K562 treated with DMSO at 1 percent for 4 hours (cell line): ENCODE data around the gene SRSF8. TPM values are rescaled to one million over a fixed set of nuclear protein-coding genes. Genes with fewer than 3 reads are reported as not detected.

Source experiments
- total RNA-seq: library from RNA; unstranded; fragments of 300-600 nt; gene quantifications from 2 replicates; pipeline ENCODE4 v1.2.3, GENCODE V29; 2022; ENCODE audit not compliant: insufficient read depth

Gene SRSF8, protein sequence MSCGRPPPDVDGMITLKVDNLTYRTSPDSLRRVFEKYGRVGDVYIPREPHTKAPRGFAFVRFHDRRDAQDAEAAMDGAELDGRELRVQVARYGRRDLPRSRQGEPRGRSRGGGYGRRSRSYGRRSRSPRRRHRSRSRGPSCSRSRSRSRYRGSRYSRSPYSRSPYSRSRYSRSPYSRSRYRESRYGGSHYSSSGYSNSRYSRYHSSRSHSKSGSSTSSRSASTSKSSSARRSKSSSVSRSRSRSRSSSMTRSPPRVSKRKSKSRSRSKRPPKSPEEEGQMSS
- 22.8 and 31.3 TPM in 2 replicates for total RNA-seq

DNA sequence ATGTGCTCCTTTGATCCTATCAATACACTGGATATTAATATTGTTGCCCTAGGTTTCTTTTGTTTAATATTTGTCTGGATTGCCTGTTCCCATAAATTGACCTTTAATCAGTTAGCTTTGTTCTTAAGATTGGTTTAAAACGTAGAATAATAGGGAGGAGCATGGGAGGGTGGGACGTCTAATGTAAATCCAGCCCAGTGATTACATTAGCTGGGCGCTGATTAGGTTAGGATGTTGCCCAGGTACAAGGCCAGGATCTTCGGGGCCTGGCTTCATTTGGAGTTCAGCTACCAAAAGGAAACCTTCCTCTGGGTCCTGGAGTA is at the start of gene SRSF8:
Gene SRSF8, plus strand, starts transcription at position 204 of the 323 bp plus-strand sequence. CDS start 308 bp downstream, outside the sequence.

DNA sequence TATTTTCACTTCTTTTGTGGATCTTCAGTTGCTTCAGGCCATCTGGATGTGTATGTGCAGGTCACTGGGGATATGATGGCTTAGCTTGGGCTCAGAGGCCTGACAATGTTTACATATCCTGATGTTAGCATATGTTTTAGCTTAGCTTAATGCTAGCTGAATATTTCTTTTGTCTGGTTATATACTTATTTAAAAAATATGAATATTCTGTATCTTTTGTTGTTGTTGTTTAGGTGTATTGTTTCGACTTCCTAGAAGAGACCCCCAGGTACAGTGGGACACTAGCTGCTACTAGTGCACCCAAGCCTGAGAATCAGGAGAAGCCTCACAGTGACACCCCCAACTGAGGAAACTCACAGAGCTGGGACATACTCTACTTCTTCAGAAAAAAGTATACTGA is 41.8 kb upstream of the SRSF8 start, which contains the start of gene KDM4E:
Gene KDM4E, plus strand, starts transcription at position 301 of the 400 bp plus-strand sequence. CDS start 300 bp downstream, outside the sequence.

DNA sequence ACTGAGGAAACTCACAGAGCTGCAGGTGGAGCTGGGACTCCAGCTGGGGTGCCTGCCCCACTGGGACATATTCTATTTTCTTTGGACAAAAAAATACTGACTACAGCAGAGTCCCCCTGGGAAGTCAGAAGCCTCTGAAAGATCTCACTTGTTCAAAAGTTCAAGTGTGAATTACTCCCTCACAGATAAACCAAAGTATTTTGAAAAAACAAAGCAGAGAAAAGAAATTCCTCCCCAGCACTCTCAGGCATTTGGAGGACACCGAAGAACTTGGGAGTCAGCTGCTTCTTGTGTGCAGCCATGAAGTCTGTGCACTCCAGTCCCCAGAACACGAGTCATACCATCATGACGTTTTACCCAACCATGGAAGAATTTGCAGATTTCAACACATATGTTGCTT is 17.6 kb upstream of the SRSF8 start, which contains the start of gene KDM4F:
Gene KDM4F, plus strand, starts transcription at position 301 of the 400 bp plus-strand sequence.

DNA sequence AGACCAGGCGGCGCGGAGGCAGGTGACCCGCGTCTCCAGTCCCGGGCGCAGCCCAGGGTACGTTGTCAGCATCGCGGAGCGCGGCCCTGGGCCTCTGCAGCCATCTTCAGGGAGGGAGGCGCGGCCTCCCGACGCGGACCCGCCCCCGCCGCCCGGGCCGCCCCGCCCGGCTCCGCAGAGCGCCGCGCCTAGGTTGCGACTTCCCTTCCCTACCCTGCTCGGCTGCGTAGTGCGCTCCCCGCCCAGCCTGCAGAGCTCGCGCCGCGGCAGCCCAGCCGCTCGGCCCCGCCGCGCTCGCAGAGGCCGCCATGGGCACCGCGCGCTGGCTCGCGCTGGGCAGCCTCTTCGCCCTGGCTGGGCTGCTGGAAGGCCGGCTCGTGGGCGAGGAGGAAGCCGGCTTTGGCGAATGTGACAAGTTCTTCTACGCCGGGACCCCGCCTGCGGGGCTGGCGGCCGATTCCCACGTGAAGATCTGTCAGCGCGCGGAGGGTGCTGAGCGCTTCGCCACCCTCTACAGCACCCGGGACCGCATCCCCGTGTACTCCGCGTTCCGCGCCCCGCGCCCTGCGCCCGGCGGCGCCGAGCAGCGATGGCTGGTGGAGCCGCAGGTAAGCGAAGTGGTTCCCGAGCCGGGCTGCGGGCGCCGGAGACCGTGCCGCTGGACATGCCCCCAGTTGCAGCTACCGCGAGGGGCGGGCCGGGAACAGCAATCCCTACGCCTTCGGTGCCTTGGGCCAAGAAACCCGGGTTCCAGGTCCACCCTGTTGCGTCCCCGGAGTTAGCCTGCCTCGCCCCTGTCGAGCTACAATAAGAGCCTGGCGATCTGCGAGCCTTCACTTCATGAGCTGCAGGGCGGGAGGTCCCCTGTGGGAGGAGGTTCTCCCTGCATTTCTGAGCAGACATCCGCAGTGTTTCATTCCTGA is 23.2 kb downstream of the SRSF8 start, which contains the start of gene ENDOD1:
Gene ENDOD1, plus strand, starts transcription at position 227 of the 923 bp plus-strand sequence. Its CDS starts 82 bp downstream, at position 309.

Other genes with a start within 250 kb of the SRSF8 start
- 30.4 and 34.5 TPM in 2 replicates for gene CWC15, start 93.4 kb upstream of the SRSF8 start, total RNA-seq
- gene KDM4D, start 93.2 kb upstream of the SRSF8 start, total RNA-seq: 1.3 and 2.2 TPM in 2 replicates
- gene KDM4E, start 41.7 kb upstream of the SRSF8 start, total RNA-seq: not detected in 2 replicates
- gene KDM4F, start 17.5 kb upstream of the SRSF8 start, total RNA-seq: not detected in 2 replicates
- gene ENDOD1, start 22.9 kb downstream of the SRSF8 start, total RNA-seq: 1.9 and 3.4 TPM in 2 replicates
- gene SESN3, start 164.3 kb downstream of the SRSF8 start, total RNA-seq: 4.3 and 4.4 TPM in 2 replicates